HL-60/S4 treated with phorbol 12-myristate 13-acetate at 8.2 ng/mL for 4 days and 3 days (cell line): ENCODE results near the gene ZNRF1.

Source experiments
- in situ Hi-C: fragments of 300-500 bp; cut with MboI; formaldehyde crosslinking; loops from 2 replicates; pipeline ENCODE4 v1.15.0; 2022; ENCODE audit warnings: low sequenced_read_pairs

Gene ZNRF1

DNA sequence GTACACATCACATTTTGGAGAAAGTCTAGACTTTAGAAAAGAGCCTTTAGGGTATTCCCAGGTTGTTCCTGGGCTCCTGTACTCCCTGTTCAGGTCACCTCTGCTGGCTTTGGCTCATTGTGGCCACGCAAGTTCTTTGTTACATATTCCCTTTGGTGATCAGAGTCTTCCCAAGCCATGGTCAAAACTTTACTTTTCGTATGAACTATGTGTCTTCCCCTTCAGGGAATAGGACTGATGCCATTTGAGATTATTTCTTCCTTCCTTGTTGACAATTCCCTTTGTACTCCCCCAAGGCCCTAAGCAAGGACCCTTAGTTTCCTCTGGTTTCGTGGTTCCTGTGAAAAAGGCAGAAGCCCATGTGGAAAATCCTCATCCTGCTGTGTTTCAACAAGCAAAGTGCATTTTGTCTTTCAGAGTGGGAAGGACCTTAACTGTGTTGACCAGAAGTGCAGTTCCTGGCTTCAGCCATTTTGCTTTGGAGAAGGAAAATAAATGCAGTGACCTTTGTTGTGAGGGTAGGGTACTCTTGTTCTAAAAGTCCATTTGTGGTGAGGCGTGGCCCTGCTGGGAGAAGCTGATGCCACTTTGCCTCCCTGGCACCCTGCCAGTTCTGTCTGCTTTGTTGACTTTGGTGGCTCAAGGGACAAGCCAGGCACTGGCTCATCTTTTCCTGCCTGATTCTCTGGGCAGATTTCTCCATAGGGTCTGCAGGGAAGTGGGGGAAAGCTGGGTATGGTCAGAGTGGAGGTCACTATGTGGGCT, 55.1 kb downstream of the ZNRF1 start:
- in situ Hi-C loops = no loop called here

DNA sequence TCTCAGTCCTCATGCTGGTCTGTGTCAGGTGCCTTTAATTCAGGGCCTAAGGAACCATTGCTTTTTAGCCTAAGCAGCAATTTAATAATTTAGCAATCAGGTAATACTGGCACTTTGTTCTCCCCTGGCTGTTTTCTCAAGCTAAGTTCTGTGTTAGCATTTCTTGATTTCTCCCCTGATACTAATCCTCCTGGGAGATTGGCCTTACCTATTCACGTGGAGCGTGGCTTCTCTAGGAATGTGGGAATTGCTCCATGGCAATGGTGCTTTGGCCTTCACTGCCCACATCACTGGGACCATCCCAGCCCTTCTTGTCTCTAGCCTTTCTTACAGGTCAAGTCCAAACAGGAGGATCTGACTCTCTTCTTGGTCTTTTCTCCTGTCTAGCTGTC, 55.7 kb downstream of the ZNRF1 start:
- in situ Hi-C loops = no loop called here

DNA sequence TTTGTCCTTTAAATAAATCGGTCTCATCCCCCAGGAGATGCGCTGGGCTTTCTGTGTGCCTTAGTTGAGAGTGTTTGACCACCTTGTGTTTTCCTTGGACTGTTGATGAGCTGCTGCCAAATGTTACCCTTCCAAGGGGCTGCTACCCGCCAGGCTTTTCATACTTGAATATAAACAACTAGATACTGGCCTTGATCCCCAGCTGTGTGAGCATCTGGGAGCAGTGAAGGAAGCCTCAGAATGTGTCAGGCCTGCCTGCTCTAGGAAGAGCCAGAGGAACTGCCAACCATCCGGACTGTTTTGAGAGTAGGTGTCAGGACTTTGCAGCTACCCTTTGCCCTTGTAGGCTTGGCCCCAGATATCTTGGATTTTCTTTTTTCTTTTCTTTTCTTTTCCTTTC, 60.0 kb downstream of the ZNRF1 start:
- in situ Hi-C loops = no loop called here

DNA sequence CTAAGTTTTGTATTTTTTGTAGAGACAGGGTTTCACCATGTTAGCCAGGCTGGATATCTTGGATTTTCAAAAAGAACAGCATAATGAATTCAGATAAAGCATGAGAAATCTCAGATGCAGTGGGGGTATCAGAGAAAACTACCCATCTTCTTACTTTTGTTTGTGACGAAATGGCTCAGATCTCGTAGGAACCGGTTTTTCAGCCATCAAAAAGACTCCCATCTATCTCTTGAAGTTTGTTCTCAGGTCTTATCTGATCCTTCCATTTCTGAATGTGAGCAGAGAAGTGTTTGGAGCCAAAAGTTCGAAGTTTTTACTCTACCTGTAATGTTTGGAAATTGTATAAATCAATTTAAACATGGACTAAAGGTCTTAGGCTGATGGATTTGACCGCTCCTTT, 60.6 kb downstream of the ZNRF1 start:
- in situ Hi-C loops = no loop called here

DNA sequence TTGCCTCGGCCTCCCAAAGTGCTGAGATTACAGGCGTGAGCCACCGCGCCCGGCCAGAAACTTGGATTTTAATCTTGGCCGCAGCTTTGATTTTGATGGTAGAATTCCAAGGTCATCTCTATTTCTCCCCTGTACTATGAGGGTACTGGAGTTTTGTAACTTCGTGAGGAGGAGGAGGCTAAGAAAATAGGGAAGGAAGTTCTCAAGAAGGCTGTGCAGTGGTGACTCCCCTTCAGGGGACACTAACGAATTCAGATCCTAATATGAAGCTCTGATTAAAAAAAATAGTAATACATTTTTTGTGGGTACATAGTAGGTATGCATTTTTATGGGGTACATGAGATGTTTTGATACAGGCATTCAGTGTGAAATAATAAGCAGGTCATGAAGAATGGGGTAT, 61.9 kb downstream of the ZNRF1 start:
- in situ Hi-C loops = no loop called here

DNA sequence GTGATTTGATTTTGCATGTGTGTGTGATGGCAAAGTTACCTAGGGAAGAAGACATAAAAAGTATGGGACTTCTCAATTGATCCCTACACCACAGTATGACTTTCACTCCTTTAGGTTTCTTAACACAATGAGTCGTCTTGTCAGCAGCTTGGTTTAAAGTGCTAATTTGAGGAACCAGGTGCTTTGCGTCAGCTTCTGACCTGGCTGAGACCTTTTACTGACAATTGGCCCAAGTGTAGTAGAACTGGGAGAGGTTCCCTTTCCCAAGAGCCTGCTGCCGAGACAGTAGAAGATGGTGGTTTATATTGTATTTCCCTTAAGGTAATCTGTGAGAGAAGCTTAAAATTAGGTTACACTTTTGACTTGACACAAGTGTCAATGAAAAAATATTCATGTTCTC, 62.8 kb downstream of the ZNRF1 start:
- in situ Hi-C loops = no loop called here

DNA sequence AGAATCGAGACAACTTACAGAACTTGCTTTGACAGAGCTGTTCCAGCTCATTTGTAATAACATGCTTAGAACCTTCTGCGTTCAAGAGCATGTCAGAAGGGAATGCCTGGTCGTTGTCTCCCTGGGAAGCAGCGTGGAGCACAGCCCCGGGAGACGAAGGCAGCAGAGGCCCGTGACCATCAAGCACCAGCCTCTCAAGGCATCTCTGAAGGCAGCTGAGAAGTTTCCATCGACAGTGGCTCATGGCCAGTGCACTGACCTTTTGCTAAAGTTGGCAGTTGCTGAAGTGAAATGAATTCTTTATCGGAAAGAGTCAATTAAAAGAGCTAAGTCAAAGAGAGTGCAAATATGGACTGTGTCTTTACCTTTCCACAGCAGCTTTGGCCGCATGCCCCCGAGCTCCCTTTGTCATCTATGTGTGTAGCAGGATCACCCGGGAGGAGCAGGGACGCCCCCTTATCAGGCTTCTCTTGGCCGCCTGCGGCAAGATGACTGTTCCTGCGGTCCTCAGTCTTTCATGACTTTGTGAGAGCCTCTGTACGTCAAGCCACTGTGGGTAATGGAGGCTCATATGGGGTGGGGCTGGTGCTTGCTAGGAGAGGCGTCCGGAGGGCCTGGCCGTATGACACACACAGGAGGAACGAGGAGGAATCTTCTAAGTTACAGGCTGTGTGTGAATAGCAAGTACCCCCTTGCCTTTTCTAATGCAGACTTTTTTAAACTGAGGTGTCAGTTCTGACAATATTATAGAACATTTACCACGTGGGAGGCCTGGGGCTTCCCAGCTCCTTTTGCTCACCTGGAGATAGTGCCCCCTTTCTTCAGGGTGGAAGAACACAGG, 63.5 kb downstream of the ZNRF1 start:
- in situ Hi-C loops = no loop called here

DNA sequence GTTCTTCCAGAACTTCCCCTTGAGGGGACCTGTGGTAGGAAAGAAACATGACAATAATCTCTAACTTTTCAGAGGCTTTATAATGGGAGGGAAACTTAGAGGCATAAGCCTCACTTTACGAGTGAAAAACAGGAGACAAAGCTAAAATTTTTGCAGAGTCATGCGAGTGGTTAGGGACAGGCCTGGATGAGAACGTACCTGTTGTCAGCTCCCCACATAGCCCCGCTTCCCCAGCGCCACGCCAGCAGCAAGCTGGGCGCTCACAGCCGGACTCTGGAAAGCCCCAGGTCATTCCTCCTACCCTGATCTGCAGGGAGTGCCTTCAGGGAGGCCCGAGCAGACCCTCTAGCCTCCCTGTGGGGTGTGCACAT, 64.1 kb downstream of the ZNRF1 start:
- in situ Hi-C loops = no loop called here

DNA sequence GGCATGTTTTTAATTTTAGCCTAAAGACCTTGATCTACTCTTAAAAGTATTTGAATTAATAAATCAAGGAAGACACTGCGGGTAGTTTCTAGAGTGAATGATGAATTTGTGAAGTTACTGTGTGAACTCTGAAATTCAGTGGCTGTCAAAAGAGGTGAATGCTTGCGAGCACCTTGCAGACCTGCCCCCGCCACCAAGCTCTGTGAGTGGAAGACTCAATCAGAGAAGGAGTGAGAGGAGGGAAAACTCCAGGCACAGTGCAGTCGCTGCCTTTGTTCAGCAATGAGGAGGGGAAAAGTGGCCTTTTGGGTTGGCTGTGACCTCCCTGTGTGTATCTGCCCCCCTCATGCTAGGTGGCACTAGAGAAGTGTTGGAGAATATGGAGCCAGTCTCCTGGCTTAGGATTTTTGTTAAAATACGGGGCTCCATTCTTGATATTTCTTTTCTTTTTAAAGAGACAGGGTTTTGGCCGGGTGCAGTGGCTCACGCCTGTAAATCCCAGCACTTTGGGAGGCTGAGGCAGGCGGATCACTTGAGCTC, 64.8 kb downstream of the ZNRF1 start:
- in situ Hi-C loops = no loop called here

DNA sequence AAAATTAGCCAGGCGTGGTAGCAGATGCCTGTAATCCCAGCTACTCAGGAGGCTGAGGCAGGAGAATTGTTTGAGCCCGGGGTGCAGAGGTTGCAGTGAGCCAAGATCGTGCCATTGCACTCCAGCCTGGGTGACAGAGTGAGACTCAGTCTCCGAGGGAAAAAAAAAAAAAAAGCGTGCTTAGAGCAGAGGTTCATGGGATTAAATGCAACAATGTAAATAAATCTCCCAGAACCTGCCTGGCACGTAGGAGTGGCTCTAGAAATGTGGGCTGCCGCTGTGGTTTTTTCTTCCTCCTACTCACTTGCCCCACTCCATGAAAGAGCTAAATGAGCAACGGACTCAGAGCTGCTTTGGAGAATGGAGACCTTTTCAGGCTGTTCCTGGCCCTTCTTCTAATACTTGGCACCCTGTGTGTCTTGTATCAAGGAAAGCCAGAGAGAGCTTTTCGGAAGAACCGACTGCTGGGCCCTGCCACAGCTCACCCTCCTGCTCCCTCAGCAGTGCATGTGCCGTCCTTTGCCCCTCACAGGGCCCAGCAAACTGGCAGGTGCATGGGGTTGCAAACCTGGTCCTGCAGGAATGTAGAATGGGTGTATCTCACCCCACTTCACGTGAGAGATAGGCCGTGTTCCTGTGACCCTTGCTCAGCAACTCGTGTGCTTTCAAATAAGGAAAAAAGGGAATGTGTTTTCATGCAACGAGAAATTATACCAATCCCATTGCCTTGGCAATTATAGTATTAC, 65.8 kb downstream of the ZNRF1 start:
- in situ Hi-C loops = loop anchor here (5.0 kb wide), 1 partner anchor 43 kb away; no protein-coding TSS in a partner anchor

DNA sequence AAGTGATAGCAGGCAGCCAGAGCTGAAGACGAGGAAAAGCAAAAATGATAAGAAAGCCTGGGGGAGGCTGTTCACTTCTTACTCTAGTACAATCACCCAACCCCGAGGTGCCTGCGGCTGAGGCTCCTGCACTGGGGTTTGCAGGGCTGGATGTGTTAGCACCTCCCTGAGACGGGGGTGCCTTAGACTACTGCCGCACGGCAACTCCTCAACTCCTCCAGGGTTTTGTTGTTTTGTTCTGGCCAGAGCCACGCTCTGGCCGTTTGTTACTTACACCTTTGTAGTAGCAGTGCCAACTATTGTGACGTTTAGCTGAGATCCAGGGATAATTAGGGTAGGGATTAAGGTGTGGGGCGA, 66.3 kb downstream of the ZNRF1 start:
- in situ Hi-C loops = loop anchor here (5.0 kb wide), 1 partner anchor 42 kb away; no protein-coding TSS in a partner anchor

DNA sequence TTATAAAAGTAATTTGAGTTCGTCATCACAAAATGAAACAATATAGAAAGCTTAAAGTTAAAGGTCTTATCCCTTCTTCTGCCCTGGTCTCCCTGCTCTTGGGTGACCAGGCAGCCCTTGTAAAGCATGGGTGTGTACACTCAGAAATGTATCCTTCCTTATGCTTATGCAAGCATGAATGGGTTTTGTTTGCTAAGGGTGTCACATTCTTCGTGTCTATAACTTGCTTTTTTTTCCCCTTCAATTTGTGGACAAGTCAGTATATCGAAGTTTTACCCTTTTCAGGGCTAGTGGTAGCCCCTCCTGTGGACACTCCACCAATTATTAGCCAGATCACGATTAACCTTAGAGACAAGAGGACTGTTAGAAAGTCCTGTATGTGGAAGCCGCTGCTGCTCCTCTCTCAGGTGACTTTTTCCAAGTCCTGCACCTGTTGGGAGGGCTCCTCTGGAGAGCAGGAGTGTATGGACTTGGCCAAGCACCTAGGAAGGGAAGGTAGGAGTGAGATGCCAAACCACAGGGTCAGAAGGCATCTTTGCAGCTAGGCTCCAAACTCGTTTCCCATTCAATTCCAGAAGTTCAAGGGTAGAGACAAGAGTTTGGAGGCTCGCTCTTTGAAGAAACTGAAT, 66.8 kb downstream of the ZNRF1 start:
- in situ Hi-C loops = loop anchor here (5.0 kb wide), 1 partner anchor 42 kb away; no protein-coding TSS in a partner anchor

DNA sequence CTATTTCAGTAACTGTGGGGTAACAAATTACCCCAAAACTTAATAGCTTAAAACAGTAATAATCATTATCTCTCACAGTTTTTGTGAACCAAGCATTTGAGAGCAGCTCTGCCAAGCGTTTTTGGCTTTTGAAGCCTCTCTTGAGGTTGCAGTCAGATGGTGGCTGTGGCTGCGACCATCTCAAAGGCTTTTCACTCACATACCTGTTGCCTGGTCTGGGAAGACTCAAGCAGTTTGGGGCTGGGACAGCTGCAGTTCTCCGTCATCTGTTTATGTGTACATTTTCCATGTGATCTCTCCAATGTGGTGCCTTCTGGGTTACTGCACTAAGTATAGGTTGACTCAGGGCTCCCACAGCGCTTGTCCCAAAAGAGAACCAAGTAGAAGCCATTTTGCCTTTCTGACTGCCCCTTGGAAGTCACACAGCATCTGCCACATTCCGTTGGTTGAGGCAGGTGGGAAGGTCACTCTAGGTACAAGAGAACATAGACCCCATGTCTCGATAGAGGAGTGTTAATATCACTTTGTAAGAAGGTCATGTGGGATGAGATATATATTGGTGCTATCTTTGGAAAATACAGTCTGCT, 68.1 kb downstream of the ZNRF1 start:
- in situ Hi-C loops = loop anchor here (5.0 kb wide), 1 partner anchor 40 kb away; no protein-coding TSS in a partner anchor

DNA sequence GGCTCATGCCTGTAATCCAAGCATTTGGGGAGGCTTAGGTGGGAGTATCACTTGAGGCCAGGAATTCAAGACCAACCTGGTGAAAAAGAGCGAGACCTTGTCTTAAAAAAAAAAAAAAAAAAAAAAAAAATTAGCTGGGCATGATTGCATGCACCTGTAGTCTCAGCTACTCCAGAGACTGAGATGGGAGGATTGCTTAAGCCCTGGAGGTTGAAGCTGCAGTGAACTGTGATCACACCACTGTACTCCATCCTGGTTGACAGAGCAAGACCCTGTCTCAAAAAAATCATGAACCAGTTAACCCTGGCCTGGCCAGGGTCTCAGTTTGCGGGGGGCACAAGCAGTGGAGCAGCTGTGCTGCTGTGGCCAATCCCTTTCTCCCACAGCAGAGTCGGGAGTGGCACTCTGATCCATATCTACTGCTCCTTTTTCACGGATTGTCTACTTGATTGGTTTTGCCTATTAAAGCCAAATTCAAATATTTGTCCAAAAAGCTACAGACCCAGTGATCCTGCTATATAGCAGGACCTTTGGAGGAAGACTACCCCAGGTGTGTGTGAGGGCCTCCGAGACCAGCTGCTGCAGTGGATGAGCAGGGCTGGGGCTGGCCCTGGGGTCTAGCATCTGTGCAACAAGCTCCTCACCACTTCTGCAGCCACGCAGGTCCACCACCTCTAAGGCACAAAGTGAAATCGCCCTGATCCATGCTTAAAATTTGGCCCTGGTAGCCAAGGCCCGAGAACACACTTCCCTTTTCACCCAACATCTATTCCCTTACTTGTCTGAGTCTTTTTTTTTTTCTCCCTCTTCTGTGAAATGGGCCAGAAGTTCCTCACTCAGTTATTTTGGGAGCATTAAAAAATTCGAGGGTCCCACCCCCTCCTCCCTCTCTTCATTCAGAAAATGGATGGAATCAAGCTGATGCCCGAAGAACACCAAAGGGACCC, 69.5 kb downstream of the ZNRF1 start:
- in situ Hi-C loops = loop anchor here (5.0 kb wide), 1 partner anchor 39 kb away; no protein-coding TSS in a partner anchor

DNA sequence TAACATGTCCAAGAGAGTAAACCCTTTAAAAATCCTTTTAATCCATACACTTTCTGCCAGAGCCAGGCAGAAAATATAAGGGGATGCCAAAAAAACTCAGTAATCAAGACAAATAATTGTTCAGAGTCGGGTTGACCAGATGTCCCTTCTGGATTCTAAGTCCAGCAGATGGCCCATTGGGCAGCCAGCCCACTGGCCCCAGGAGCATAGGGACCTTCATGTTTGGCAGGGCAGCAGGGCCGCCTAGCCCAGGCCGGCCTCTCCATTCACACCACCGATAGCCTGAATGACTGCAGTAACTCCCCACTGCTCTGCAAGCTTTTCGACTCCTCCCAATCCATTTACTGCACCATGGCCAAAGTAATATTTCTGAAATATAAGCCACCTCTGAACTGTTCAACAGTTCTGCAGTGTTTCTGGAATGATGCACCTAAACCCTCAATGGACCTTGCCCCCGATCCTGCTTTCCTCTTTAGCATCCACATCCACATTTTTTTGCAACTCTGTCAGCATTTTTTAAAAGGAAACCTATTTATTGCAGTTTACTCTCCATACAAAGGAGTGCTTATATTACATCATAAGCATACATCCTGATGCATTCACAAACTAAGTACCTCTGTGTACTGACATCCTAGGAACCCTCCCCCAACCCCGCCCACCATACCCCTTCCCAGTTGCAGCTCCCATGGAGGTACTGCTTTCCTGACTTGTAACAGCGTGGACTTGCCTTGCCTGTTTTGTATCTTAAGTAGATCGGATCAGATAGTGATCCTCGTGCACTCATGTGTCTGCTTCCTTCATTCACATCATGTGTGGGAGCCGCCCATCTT, 71.4 kb downstream of the ZNRF1 start:
- in situ Hi-C loops = no loop called here

DNA sequence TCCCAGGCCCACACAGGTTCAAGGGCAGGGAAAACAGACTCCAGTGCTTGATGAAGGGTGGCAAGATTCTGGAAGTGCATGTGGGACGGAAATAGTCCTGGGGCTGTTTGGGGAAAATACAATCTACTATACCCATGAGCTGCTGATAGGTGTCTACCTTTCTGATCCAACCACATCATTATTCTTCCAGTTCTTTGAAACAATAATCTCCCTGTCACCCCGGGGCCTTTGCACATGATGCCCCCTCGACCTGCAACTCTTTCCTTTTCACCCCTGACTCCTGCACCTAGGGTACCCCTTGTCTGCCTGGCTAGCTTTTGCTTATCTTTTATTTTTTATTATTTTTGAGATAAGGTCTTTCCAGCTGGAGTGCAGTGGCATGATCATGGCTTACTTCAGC, 72.8 kb downstream of the ZNRF1 start:
- in situ Hi-C loops = no loop called here

DNA sequence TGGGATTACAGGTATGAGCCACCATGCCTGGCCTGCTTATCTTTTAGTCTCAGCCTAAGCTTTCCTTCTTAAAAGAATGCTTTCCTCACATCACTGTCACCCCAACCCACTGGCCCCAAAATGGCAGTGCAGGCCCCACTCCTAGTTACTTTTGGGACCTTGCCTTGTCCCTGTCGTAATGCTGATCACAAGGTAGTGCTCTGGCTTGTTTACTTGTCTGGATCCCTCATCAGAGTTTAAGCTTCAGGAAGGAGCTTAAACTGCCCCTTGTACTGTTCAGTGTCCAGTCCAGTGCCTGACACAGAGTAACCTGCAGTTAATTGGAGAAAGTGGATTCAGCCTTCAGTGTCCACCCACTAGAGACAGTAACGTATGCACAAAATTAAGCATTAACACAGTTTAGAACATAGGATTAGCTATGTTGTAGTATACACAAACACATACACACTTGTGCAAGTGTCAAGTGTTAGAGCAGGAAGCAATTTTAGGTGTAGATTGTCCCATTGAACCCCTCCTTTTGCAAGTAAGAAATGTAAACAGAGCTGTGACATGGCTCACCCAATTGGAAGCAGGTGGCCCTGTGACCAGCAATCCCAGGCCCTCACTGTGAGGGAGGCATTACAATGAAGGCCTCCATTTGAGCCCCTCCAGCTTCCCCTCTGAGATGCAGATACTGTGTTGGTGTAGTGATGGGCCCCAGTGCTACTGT, 73.6 kb downstream of the ZNRF1 start:
- in situ Hi-C loops = no loop called here
